ENCODE data around the gene HOXD10.
A peak's percentile ranks its signal among the peaks of the same experiment; 100 is the strongest.

Gene HOXD10

DNA sequence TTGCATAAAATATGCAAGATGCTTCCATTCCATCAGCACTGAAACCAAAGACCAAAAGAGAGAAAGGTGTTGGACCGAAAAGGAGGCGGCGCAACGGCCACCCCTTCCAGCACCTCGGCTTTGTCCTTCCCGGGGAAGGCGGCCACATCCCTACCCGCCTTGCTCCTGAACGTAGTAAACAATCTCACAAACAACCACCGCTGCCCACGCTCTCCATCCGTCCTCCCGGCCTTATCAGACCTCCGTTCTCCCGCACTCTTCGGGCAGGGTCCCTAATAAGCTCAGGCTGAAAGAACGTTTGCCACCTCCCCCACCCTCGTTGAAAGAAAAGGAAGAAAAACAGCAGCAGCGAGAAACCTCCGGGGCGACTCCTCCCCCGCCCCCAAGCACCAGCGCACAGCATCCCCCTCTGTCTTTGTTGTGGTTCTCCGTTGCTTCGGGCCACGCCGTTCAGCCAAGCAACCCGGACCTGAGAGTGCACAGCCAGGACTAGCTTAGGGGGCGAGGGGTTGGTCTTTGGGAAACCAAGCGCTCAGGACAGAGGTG, 37.2 kb upstream of the HOXD10 start:
- H3K4me3 ChIP-seq (ENCODE audit: low read length), result no peak overlapping the region
- no peak for DNase-seq (ENCODE audit: low read depth)

DNA sequence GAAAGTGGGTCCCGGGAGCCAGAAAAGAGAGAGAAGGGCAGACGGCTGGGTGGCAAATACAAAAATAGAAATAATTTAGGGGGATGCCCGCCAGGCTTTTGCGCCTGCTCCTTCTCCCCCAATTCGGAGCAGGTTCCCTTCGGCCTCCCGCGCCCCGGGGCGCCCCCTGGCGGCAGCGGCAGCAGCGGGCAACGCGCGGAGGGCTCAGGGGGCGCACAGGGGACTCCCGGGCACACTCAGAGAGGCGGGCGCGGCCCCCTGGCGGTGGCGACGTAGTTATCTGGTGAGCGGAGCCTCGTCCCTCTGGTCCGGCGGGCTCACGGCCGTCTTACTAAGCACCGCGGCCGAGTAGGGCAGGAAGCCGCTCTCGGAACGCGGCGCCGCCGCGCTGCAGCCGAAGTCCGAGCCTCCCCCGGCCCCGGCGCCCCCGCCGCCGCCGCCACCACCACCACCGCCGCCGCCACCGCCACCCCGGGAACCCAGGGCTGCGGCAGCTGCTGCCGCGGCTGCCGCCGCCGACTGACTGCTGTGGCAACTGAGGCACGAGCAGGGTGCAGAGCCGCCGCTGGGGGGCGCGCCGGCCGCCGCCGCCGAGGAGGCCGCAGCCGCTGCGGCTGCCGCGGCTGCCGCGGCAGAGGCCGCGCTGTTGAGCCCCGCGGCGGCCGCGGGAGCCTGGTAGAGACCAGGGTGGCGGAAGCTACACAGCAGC, 36.6 kb upstream of the HOXD10 start:
- TF ChIP-seq, protein P1, sequence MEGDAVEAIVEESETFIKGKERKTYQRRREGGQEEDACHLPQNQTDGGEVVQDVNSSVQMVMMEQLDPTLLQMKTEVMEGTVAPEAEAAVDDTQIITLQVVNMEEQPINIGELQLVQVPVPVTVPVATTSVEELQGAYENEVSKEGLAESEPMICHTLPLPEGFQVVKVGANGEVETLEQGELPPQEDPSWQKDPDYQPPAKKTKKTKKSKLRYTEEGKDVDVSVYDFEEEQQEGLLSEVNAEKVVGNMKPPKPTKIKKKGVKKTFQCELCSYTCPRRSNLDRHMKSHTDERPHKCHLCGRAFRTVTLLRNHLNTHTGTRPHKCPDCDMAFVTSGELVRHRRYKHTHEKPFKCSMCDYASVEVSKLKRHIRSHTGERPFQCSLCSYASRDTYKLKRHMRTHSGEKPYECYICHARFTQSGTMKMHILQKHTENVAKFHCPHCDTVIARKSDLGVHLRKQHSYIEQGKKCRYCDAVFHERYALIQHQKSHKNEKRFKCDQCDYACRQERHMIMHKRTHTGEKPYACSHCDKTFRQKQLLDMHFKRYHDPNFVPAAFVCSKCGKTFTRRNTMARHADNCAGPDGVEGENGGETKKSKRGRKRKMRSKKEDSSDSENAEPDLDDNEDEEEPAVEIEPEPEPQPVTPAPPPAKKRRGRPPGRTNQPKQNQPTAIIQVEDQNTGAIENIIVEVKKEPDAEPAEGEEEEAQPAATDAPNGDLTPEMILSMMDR (IDR thresholded peaks at IDR 0.05; ENCODE audit: insufficient read depth, low read depth, low read length, missing control alignments), result peak; percentile 22
- DNase-seq (ENCODE audit: low read depth), result no peak
- no peak overlapping the region for H3K4me3 ChIP-seq (ENCODE audit: low read length)

More for the DNA sequence above, 37.2 kb upstream of the HOXD10 start:
- TF ChIP-seq, protein P1 (IDR thresholded peaks at IDR 0.05; ENCODE audit: insufficient read depth, low read depth, low read length, missing control alignments), result no peak

DNA sequence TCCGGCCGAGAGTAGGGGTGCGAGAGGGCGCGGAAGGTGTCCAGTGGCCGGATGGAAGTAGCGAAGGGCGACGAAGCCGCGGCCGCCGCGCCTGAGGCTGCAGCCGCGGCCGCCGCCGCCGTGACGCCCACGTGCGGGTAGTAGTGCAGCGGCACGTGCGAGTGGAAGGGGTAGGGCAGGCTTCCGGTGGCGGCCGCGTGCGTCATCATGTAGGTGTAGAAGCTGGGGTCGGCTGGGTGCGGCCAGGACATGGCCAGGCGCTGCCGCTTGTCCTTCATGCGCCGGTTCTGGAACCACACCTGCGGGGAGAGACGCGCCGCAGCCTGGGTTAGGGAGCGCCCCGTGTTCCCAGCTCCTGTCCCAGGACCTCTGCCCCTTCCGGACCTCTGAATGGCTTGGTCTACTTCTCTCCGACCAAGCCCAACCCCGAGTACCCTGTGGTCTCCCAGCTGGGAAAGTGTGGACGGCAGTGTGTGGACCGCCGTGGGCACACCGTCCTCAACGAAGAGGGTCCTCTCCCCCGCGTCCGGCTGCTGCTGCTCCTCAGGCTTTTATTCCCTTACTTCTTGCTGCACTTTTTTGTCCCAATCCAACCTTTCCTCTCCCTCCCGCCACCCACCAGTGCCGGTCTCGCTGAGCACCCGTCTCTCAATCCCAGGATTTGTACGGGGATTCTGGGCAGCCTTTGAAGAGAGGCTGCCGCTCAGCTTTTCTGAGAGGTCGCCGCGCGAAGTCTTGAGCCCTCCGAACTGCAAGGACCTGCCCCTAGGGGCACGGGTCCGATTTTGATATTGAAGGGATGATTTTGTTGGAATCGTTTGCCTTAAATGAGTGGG, 35.8 kb upstream of the HOXD10 start:
- H3K4me3 ChIP-seq (ENCODE audit: low read length), result no peak overlapping the region
- no peak for DNase-seq (ENCODE audit: low read depth)
- TF ChIP-seq, protein P1 (IDR thresholded peaks at IDR 0.05; ENCODE audit: insufficient read depth, low read depth, low read length, missing control alignments), result no peak

DNA sequence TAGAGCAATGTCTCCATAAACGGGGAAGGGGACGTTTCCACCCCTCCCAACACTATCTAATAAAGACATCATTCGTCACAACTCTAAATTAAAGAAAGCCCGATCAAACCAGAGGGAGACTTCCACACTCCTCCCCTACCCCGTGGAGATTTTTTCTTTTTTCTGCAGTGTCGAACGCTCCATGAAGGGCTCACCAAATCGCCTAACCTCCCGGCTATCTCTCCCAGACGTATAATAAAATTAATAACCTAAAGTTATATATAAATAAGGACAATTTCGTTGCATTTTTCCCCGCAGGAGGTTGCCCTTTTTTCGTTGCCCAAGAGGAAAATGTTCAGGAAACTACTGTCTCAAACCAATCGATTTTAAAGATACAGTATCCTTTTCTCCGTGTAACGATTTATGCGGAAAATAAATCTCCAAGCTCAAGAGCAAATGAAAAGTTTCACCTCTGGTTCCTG, 35.2 kb upstream of the HOXD10 start:
- no peak overlapping the region for H3K4me3 ChIP-seq (ENCODE audit: low read length)
- TF ChIP-seq, protein P1 (IDR thresholded peaks at IDR 0.05; ENCODE audit: insufficient read depth, low read depth, low read length, missing control alignments), result no peak
- DNase-seq (ENCODE audit: low read depth), result no peak

DNA sequence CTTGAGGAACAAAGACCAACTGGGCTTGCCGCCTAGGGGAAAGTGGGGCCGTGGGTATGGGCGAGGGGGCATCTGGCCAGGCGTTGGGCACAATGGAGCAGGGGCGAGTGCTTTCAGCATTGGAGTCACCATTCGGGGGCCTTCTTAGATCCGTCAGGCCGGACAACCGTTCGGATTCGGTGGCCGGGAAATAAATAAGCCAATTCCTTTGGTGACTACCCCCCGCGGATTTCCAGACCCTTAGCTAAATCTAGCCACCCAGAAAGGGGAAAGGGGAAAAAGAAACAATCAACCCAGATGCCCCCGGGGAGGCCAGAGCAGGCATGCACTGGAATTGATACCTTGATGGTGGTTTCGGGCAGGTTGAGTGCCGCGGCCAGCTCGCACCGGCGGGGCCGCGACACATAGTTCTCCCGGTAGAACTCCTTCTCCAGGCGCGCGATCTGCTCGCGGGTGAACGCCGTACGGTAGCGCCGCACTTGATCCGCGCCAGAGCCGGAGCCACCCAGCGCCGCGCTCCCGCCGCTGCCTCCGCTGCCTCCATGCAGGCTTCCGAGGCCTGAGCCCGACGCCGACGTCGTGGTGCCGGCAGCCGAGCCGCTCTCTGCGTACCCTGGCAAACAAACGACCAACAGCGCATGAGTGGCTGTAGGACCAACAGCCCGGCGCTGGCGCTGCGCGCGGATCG, 34.6 kb upstream of the HOXD10 start:
- DNase-seq (ENCODE audit: low read depth), result no peak
- TF ChIP-seq, protein P1 (IDR thresholded peaks at IDR 0.05; ENCODE audit: insufficient read depth, low read depth, low read length, missing control alignments), result no peak
- H3K4me3 ChIP-seq (ENCODE audit: low read length), result no peak overlapping the region

DNA sequence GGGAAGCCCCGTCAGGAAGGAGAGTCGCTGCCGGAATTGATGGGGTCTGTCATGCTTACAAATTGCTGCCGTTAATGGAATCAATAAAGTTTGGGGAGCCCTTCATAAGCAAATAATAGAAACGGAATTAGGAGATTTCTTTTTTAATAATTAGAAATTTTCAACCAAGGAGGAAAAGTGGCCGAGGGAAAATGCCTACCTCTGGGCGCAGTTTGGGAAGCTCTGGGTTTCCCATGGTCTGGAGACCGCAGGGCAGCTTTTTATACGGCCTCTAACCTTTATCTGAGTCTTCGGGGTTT, 34.1 kb upstream of the HOXD10 start:
- TF ChIP-seq, protein P1 (IDR thresholded peaks at IDR 0.05; ENCODE audit: insufficient read depth, low read depth, low read length, missing control alignments), result no peak
- no peak for DNase-seq (ENCODE audit: low read depth)
- H3K4me3 ChIP-seq (ENCODE audit: low read length), result no peak overlapping the region

All from epithelial cell of esophagus (primary cell).